ENCODE measurements around the gene KIR2DL1.

The KIR2DL1 gene

GRCh38 chr19:54792814-54793213 is 23.2 kb downstream of the KIR2DL1 start:
- peak overlapping the region; percentile 21 for H3K4me3 ChIP-seq (ENCODE audit: low read depth, low read length)
- TF ChIP-seq MAX (IDR thresholded peaks at IDR 0.05; ENCODE audit: low read depth, low read length), result no peak
- no peak for TF ChIP-seq POLR2A (IDR thresholded peaks at IDR 0.05; ENCODE audit: extremely low read depth, insufficient read length)
- TF ChIP-seq MYC (IDR thresholded peaks at IDR 0.05; ENCODE audit: low read depth, low read length), result no peak
- TF ChIP-seq CTCF (IDR thresholded peaks at IDR 0.05; ENCODE audit: low read depth, low read length), result no peak
- DNase-seq (ENCODE audit: low read depth), result peak; percentile 12

- TF ChIP-seq POLR2A (IDR thresholded peaks at IDR 0.05; ENCODE audit: extremely low read depth, insufficient read length), result no peak
- TF ChIP-seq MAX (IDR thresholded peaks at IDR 0.05; ENCODE audit: low read depth, low read length), result no peak
- DNase-seq (ENCODE audit: low read depth), result peak; percentile 65
- H3K4me3 ChIP-seq (ENCODE audit: low read depth, low read length), result no peak overlapping the region
These were observed 26.2 kb downstream of the KIR2DL1 start for GRCh38 chr19:54795758-54796157.

GRCh38 chr19:54803410-54803809 is 33.8 kb downstream of the KIR2DL1 start, which contains the start of gene KIR2DL4:
KIR2DL4 (plus strand) TSS chr19:54803610; CDS start chr19:54803652, 42 bp downstream.
- no peak within 1 kb of the TSS for H3K4me3 ChIP-seq (ENCODE audit: low read depth, low read length)
- peak; percentile 17 for DNase-seq (ENCODE audit: low read depth)
- TF ChIP-seq MYC (IDR thresholded peaks at IDR 0.05; ENCODE audit: low read depth, low read length) (no peak), MAX (IDR thresholded peaks at IDR 0.05; ENCODE audit: low read depth, low read length) (no peak), POLR2A (IDR thresholded peaks at IDR 0.05; ENCODE audit: extremely low read depth, insufficient read length) (no peak), CTCF (IDR thresholded peaks at IDR 0.05; ENCODE audit: low read depth, low read length) (no peak)

GRCh38 chr19:54804101-54804500 is 34.5 kb downstream of the KIR2DL1 start:
- DNase-seq (ENCODE audit: low read depth), result no peak
- TF ChIP-seq MYC (IDR thresholded peaks at IDR 0.05; ENCODE audit: low read depth, low read length) (no peak), POLR2A (IDR thresholded peaks at IDR 0.05; ENCODE audit: extremely low read depth, insufficient read length) (no peak), CTCF (IDR thresholded peaks at IDR 0.05; ENCODE audit: low read depth, low read length) (no peak), MAX (IDR thresholded peaks at IDR 0.05; ENCODE audit: low read depth, low read length) (no peak)

GRCh38 chr19:54804571-54804970 is 35.0 kb downstream of the KIR2DL1 start:
- no peak for TF ChIP-seq MAX (IDR thresholded peaks at IDR 0.05; ENCODE audit: low read depth, low read length)
- no peak for TF ChIP-seq MYC (IDR thresholded peaks at IDR 0.05; ENCODE audit: low read depth, low read length)
- TF ChIP-seq CTCF (IDR thresholded peaks at IDR 0.05; ENCODE audit: low read depth, low read length), result no peak
- TF ChIP-seq POLR2A (IDR thresholded peaks at IDR 0.05; ENCODE audit: extremely low read depth, insufficient read length), result no peak
- DNase-seq (ENCODE audit: low read depth), result no peak
- H3K4me3 ChIP-seq (ENCODE audit: low read depth, low read length), result no peak overlapping the region

More at GRCh38 chr19:54804101-54804500, 34.5 kb downstream of the KIR2DL1 start:
- H3K4me3 ChIP-seq (ENCODE audit: low read depth, low read length), result no peak overlapping the region

- no peak for TF ChIP-seq MYC (IDR thresholded peaks at IDR 0.05; ENCODE audit: low read depth, low read length)
- no peak for TF ChIP-seq POLR2A (IDR thresholded peaks at IDR 0.05; ENCODE audit: extremely low read depth, insufficient read length)
- TF ChIP-seq CTCF (IDR thresholded peaks at IDR 0.05; ENCODE audit: low read depth, low read length), result no peak
- TF ChIP-seq MAX (IDR thresholded peaks at IDR 0.05; ENCODE audit: low read depth, low read length), result no peak
- H3K4me3 ChIP-seq (ENCODE audit: low read depth, low read length), result no peak overlapping the region
- DNase-seq (ENCODE audit: low read depth), result no peak
These were observed 36.3 kb downstream of the KIR2DL1 start for GRCh38 chr19:54805665-54806515.
